ENCODE results near the gene KBTBD4. TPM values are rescaled to one million over a fixed set of nuclear protein-coding genes. Genes with fewer than 3 reads are reported as not detected.
"Not testable (repeated sequence)": the region's sequence is repeated elsewhere in the genome, so short reads cannot be mapped to it uniquely, and the experiment has no call there.

KBTBD4 gene
- total and polyA plus RNA-seq, 2 donors (not counting 1 experiment from before 2014, with no cell fraction given), result 19.9 to 20.0 TPM

DNA sequence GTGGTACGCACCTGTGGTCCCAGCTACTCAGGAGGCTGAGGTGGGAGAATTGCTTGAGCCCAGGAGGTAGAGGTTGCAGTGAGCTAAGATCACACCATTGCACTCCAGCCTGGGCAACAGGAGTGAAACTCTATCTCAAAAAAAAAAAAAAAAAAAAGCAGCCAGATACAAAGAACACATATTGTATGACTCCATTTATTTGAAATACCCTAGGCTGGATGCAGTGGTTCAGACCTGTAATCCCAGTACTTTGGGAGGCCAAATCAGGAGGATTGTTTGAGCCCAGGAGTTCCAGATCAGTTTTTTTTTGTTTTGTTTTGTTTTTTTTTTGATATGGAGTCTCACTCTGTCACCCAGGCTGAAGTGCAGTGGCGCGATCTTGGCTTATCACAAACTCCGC is 16.4 kb downstream of the KBTBD4 start:
- not testable (repeated sequence) for DNase-seq (ENCODE audit: low read depth in 2 of 2); H3K79me2 ChIP-seq (ENCODE audit: control insufficient read depth, insufficient read depth, low read length); H3K27ac ChIP-seq (ENCODE audit: insufficient read depth, low read length); H3K4me2 ChIP-seq (ENCODE audit: extremely low read depth, insufficient read depth, low read length); H2AFZ ChIP-seq (ENCODE audit: low read length); H3K27me3 ChIP-seq (ENCODE audit: control insufficient read depth, insufficient read depth, low read length); H3K4me3 ChIP-seq (replicated peaks in 1 of 4; ENCODE audit: control extremely low read depth in 1 of 4, insufficient read depth in 1 of 4, low read depth in 3 of 4, low read length in 4 of 4); H3K36me3 ChIP-seq (ENCODE audit: control insufficient read depth, insufficient read depth, low read length); H3K9ac ChIP-seq (ENCODE audit: insufficient read depth, low read length); H3K4me1 ChIP-seq (ENCODE audit: control insufficient read depth, extremely low read depth, insufficient read depth, low read length); H3K9me3 ChIP-seq (ENCODE audit: control insufficient read depth, insufficient read depth, low read depth, low read length); H4K20me1 ChIP-seq (ENCODE audit: control insufficient read depth, extremely low read depth, insufficient read depth, low read length)

DNA sequence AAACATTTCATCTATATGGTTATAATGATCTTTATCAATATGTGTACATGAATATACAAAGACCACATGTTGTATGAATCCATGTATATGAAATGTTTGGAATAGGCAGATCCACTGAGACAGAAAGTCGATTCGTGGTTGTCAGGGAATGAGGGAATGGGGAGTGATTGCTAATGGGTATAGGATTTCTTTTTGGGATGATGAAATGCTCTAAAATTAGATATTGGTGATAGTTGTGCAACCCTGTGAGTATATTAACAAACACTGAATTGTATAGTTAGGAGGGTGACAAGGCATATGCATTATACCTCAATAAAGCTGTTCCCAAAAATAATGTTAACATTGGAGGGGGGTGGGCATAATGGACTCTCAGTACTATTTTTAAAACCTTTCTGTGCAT is 18.3 kb downstream of the KBTBD4 start:
- no peaks in the 10 kb centered on the region for H3K9me3 ChIP-seq (ENCODE audit: control insufficient read depth, insufficient read depth, low read depth, low read length)
- DNase-seq (ENCODE audit: low read depth in 2 of 2), result peak in 1 of 2 donors; percentile 73
- H2AFZ ChIP-seq (ENCODE audit: low read length), result no peak overlapping the region
- no peaks in the 10 kb centered on the region for H3K36me3 ChIP-seq (ENCODE audit: control insufficient read depth, insufficient read depth, low read length)
- no peak overlapping the region for H3K27ac ChIP-seq (ENCODE audit: insufficient read depth, low read length)
- no peaks in the 10 kb centered on the region for H3K4me1 ChIP-seq (ENCODE audit: control insufficient read depth, extremely low read depth, insufficient read depth, low read length)
- no peak overlapping the region for H3K4me2 ChIP-seq (ENCODE audit: extremely low read depth, insufficient read depth, low read length)
- TF ChIP-seq EZH2 (IDR thresholded peaks at IDR 0.05; ENCODE audit: low read length, missing control alignments), result no peak
- TF ChIP-seq, protein P1, sequence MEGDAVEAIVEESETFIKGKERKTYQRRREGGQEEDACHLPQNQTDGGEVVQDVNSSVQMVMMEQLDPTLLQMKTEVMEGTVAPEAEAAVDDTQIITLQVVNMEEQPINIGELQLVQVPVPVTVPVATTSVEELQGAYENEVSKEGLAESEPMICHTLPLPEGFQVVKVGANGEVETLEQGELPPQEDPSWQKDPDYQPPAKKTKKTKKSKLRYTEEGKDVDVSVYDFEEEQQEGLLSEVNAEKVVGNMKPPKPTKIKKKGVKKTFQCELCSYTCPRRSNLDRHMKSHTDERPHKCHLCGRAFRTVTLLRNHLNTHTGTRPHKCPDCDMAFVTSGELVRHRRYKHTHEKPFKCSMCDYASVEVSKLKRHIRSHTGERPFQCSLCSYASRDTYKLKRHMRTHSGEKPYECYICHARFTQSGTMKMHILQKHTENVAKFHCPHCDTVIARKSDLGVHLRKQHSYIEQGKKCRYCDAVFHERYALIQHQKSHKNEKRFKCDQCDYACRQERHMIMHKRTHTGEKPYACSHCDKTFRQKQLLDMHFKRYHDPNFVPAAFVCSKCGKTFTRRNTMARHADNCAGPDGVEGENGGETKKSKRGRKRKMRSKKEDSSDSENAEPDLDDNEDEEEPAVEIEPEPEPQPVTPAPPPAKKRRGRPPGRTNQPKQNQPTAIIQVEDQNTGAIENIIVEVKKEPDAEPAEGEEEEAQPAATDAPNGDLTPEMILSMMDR (conservative IDR thresholded peaks at IDR 0.05 in 1 of 2, IDR thresholded peaks at IDR 0.05 in 1 of 2; ENCODE audit: low read depth in 1 of 2, low read length in 2 of 2), result no peak
- H4K20me1 ChIP-seq (ENCODE audit: control insufficient read depth, extremely low read depth, insufficient read depth, low read length), result no peaks in the 10 kb centered on the region
- H3K4me3 ChIP-seq (replicated peaks in 1 of 4; ENCODE audit: control extremely low read depth in 1 of 4, insufficient read depth in 1 of 4, low read depth in 3 of 4, low read length in 4 of 4), result no peak overlapping the region
- H3K9ac ChIP-seq (ENCODE audit: insufficient read depth, low read length), result no peak overlapping the region
- H3K79me2 ChIP-seq (ENCODE audit: control insufficient read depth, insufficient read depth, low read length), result no peaks in the 10 kb centered on the region
- no peaks in the 10 kb centered on the region for H3K27me3 ChIP-seq (ENCODE audit: control insufficient read depth, insufficient read depth, low read length)

DNA sequence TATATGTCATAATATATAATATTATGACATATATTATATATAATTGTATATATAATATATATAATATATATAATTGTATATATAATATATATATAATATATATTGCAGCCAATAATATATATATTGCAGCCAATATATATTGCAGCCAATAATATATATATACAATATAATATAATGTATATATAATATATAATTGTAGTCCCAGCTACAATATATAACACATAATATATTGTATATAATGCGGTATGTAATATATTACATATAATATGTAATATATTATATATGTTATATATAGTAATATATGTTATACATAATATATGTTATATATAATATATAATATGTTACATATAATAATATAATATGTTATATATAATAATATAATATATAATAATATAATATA is 20.1 kb downstream of the KBTBD4 start:
- Histone ChIP-seq H3K27me3 (ENCODE audit: control insufficient read depth, insufficient read depth, low read length) (no peaks in the 10 kb centered on the region), H3K4me1 (ENCODE audit: control insufficient read depth, extremely low read depth, insufficient read depth, low read length) (no peaks in the 10 kb centered on the region), H3K79me2 (ENCODE audit: control insufficient read depth, insufficient read depth, low read length) (no peaks in the 10 kb centered on the region), H3K4me3 (replicated peaks in 1 of 4; ENCODE audit: control extremely low read depth in 1 of 4, insufficient read depth in 1 of 4, low read depth in 3 of 4, low read length in 4 of 4) (no peak overlapping the region), H2AFZ (ENCODE audit: low read length) (no peak overlapping the region), H3K4me2 (ENCODE audit: extremely low read depth, insufficient read depth, low read length) (no peak overlapping the region), H3K27ac (ENCODE audit: insufficient read depth, low read length) (no peak overlapping the region), H3K9ac (ENCODE audit: insufficient read depth, low read length) (no peak overlapping the region), H3K36me3 (ENCODE audit: control insufficient read depth, insufficient read depth, low read length) (no peaks in the 10 kb centered on the region), H4K20me1 (ENCODE audit: control insufficient read depth, extremely low read depth, insufficient read depth, low read length) (no peaks in the 10 kb centered on the region), H3K9me3 (ENCODE audit: control insufficient read depth, insufficient read depth, low read depth, low read length) (no peaks in the 10 kb centered on the region)
- no peak for DNase-seq (ENCODE audit: low read depth in 2 of 2)
- TF ChIP-seq EZH2 (IDR thresholded peaks at IDR 0.05; ENCODE audit: low read length, missing control alignments), result no peak
- TF ChIP-seq, protein P1 (conservative IDR thresholded peaks at IDR 0.05 in 1 of 2, IDR thresholded peaks at IDR 0.05 in 1 of 2; ENCODE audit: low read depth in 1 of 2, low read length in 2 of 2), result no peak

DNA sequence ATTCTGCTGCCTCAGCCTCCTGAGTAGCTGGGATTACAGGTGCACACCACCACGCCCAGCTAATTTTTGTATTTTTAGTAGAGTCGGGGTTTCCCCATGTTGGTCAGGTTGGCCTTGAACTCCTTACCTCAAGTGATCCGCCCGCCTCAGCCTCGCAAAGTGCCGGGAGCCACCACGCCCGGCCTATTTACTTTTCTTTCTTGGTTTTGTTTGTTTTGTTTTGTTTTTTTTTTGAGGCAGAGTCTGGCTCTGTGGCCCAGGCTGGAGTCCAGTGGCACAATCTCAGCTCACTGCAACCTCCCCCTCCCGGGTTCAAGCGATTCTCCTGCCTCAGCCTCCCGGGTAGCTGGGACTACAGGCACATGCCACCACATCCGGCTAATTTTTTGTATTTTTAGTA is 21.8 kb downstream of the KBTBD4 start:
- not testable (repeated sequence) for H3K4me1 ChIP-seq (ENCODE audit: control insufficient read depth, extremely low read depth, insufficient read depth, low read length); H3K79me2 ChIP-seq (ENCODE audit: control insufficient read depth, insufficient read depth, low read length); H3K9me3 ChIP-seq (ENCODE audit: control insufficient read depth, insufficient read depth, low read depth, low read length); H3K27ac ChIP-seq (ENCODE audit: insufficient read depth, low read length); H3K36me3 ChIP-seq (ENCODE audit: control insufficient read depth, insufficient read depth, low read length); H3K9ac ChIP-seq (ENCODE audit: insufficient read depth, low read length); H3K27me3 ChIP-seq (ENCODE audit: control insufficient read depth, insufficient read depth, low read length); H3K4me2 ChIP-seq (ENCODE audit: extremely low read depth, insufficient read depth, low read length); DNase-seq (ENCODE audit: low read depth in 2 of 2); H2AFZ ChIP-seq (ENCODE audit: low read length); H3K4me3 ChIP-seq (replicated peaks in 1 of 4; ENCODE audit: control extremely low read depth in 1 of 4, insufficient read depth in 1 of 4, low read depth in 3 of 4, low read length in 4 of 4); H4K20me1 ChIP-seq (ENCODE audit: control insufficient read depth, extremely low read depth, insufficient read depth, low read length)

All from fibroblast of lung (primary cell).